ENCODE data around the gene ZFP36L2.

ZFP36L2 gene

DNA sequence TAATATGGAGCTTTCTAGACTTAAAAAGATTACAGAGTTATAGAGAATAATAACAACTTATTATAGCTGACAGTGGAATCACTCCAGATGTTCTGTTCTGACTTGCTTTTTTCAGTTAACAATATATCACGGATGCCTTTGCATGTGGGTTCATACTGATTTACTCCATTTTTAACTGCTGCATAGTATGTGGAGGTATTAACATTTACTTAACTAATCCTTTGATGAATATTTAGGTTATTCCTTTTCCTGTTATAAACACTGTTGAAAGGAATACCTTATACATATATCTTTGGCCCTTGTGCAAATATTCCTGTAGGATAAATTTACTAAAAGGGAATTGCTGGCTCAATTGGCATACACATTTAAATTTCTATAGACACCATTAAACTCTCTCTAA is 33.1 kb upstream of the ZFP36L2 start:
- no peak overlapping the region for H3K4me3 ChIP-seq (ENCODE audit: low read depth, low read length)
- no peak overlapping the region for H3K27ac ChIP-seq
- H3K9ac ChIP-seq, result no peak overlapping the region
- H3K79me2 ChIP-seq, result no peaks in the 10 kb centered on the region
- H2AFZ ChIP-seq, result no peak overlapping the region
- no peak overlapping the region for H3K4me2 ChIP-seq (ENCODE audit: low read length)
- no peaks in the 10 kb centered on the region for H3K27me3 ChIP-seq (ENCODE audit: control insufficient read depth, insufficient read depth, low read length)
- TF ChIP-seq, protein P1, sequence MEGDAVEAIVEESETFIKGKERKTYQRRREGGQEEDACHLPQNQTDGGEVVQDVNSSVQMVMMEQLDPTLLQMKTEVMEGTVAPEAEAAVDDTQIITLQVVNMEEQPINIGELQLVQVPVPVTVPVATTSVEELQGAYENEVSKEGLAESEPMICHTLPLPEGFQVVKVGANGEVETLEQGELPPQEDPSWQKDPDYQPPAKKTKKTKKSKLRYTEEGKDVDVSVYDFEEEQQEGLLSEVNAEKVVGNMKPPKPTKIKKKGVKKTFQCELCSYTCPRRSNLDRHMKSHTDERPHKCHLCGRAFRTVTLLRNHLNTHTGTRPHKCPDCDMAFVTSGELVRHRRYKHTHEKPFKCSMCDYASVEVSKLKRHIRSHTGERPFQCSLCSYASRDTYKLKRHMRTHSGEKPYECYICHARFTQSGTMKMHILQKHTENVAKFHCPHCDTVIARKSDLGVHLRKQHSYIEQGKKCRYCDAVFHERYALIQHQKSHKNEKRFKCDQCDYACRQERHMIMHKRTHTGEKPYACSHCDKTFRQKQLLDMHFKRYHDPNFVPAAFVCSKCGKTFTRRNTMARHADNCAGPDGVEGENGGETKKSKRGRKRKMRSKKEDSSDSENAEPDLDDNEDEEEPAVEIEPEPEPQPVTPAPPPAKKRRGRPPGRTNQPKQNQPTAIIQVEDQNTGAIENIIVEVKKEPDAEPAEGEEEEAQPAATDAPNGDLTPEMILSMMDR (IDR thresholded peaks at IDR 0.05), result no peak
- no peaks in the 10 kb centered on the region for H3K4me1 ChIP-seq
- no peaks in the 10 kb centered on the region for H3K36me3 ChIP-seq (ENCODE audit: control insufficient read depth, insufficient read depth, low read length)
- no peaks in the 10 kb centered on the region for H3K9me3 ChIP-seq (ENCODE audit: control insufficient read depth, low read length)

DNA sequence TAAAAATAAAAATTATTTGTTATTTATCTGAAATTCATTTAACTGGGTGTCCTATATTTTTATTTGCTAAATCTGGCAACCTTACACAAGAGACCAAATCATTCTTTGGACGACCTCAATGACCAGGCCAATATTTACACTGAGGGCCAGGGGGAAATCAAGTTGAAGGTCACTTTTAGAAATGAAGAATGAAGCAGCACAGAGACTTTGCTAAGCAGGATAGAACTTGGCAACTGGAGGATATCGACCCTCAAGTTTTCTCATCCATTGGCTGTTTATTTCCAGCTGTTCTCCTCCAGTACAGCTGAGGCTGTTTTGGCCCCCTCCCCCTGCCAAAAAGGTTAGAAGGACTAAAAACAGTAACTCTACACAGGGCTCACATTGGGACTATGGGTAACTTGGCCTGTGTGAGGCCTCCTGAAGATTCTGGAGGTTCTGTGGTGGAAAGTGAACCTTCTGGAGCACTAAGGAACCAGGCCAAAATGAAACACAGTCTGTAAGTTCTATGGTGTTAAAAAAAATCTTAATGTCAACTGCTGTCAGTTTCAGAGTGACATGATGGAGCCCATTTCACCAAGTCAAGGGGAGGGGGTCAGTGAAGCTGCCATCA is 32.2 kb upstream of the ZFP36L2 start:
- Histone ChIP-seq H2AFZ (no peak overlapping the region), H3K4me1 (no peaks in the 10 kb centered on the region), H3K79me2 (no peaks in the 10 kb centered on the region), H3K27me3 (ENCODE audit: control insufficient read depth, insufficient read depth, low read length) (no peaks in the 10 kb centered on the region), H3K27ac (no peak overlapping the region), H3K9ac (no peak overlapping the region), H3K9me3 (ENCODE audit: control insufficient read depth, low read length) (no peaks in the 10 kb centered on the region), H3K36me3 (ENCODE audit: control insufficient read depth, insufficient read depth, low read length) (no peaks in the 10 kb centered on the region), H3K4me3 (ENCODE audit: low read depth, low read length) (no peak overlapping the region), H3K4me2 (ENCODE audit: low read length) (no peak overlapping the region)
- TF ChIP-seq, protein P1 (IDR thresholded peaks at IDR 0.05), result no peak

DNA sequence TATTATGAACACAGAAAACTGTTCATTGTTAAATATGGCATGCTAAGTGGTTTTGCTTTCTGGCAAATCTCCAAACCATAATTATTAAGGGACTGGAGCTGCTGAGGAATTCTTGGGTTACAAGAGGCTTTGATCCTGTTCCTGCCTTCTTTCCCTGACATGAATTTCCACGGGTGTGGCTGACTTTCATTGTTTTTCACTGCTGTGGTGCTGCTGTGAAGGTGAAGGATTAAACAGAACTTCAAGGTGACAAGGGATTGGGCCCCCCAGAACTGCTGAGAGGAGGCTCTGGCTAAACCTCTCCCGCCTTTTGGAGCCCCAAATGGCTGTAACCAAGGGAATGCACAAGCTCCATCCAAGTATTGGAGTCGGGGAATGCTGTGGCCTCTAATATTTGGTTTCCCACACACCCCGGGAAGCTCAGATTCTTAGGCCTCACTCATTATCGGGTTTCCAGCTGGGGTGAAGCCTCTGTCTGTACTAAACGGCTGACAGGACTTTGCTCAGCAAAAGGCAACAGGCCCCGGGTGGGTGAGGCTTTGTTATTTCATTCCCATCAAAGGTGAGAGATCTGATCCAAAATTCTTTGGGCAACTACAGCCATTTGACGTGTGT is 29.0 kb upstream of the ZFP36L2 start:
- H3K4me3 ChIP-seq (ENCODE audit: low read depth, low read length), result no peak overlapping the region
- no peak overlapping the region for H3K4me2 ChIP-seq (ENCODE audit: low read length)
- H3K9me3 ChIP-seq (ENCODE audit: control insufficient read depth, low read length), result no peaks in the 10 kb centered on the region
- H3K27me3 ChIP-seq (ENCODE audit: control insufficient read depth, insufficient read depth, low read length), result no peaks in the 10 kb centered on the region
- H3K4me1 ChIP-seq, result peaks cover 2% of the 10 kb centered on the region
- no peak overlapping the region for H2AFZ ChIP-seq
- H3K27ac ChIP-seq, result no peak overlapping the region
- H3K79me2 ChIP-seq, result no peaks in the 10 kb centered on the region
- H3K36me3 ChIP-seq (ENCODE audit: control insufficient read depth, insufficient read depth, low read length), result no peaks in the 10 kb centered on the region
- H3K9ac ChIP-seq, result no peak overlapping the region
- TF ChIP-seq, protein P1 (IDR thresholded peaks at IDR 0.05), result no peak

DNA sequence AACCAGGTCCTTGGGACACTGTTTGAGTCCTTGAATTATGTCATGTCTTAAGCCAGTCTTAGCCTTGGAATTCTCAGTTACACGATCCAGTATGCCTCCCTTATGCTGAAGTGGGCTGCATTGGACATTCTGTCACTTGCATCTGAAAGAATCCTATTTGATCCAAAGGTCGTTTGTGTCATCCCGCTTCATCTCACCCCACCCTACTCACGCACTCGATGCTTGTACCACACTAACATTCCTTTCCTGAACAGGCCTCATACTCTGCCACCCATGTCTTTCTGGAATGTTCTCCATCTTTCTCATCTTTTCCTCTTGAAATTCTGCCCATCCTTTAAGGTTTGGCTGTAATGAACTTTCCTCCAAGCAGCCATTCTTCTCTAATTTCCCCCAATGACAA is 27.9 kb upstream of the ZFP36L2 start:
- H3K36me3 ChIP-seq (ENCODE audit: control insufficient read depth, insufficient read depth, low read length), result no peaks in the 10 kb centered on the region
- H3K9ac ChIP-seq, result no peak overlapping the region
- H3K27me3 ChIP-seq (ENCODE audit: control insufficient read depth, insufficient read depth, low read length), result no peaks in the 10 kb centered on the region
- H3K79me2 ChIP-seq, result no peaks in the 10 kb centered on the region
- H3K4me1 ChIP-seq, result peaks cover 2% of the 10 kb centered on the region
- no peak overlapping the region for H3K4me2 ChIP-seq (ENCODE audit: low read length)
- TF ChIP-seq, protein P1 (IDR thresholded peaks at IDR 0.05), result no peak
- H3K4me3 ChIP-seq (ENCODE audit: low read depth, low read length), result no peak overlapping the region
- H3K27ac ChIP-seq, result no peak overlapping the region
- no peak overlapping the region for H2AFZ ChIP-seq
- H3K9me3 ChIP-seq (ENCODE audit: control insufficient read depth, low read length), result no peaks in the 10 kb centered on the region

All from parathyroid adenoma (tissue), 2 donors.